NCI-H2081 treated with DMSO at 0.1 percent for 48 hours (cell line): ENCODE measurements around the gene PROC.

Source experiments
- DNase-seq: peaks from one replicate; lab custom pipeline; 2025; lab: John Stamatoyannopoulos, UW

PROC gene

GRCh38 chr2:127456960-127457359, 38.7 kb downstream of the PROC start:
- DNase-seq, result no peak

GRCh38 chr2:127462461-127462860, 44.2 kb downstream of the PROC start:
- DNase-seq, result no peak

GRCh38 chr2:127463155-127463991, 45.1 kb downstream of the PROC start:
- DNase-seq, result no peak

- no peak for DNase-seq
Measured at GRCh38 chr2:127464470-127465257, 46.4 kb downstream of the PROC start.

- DNase-seq, result no peak
Measured at GRCh38 chr2:127465258-127465657, 47.0 kb downstream of the PROC start.

- DNase-seq, result no peak
Measured at GRCh38 chr2:127469051-127469450, 50.8 kb downstream of the PROC start.

- DNase-seq, result no peak
Measured at GRCh38 chr2:127469974-127470373, 51.7 kb downstream of the PROC start.

GRCh38 chr2:127471286-127471988, 53.2 kb downstream of the PROC start:
- DNase-seq, result no peak

GRCh38 chr2:127472268-127472667, 54.0 kb downstream of the PROC start:
- DNase-seq, result no peak

- DNase-seq, result no peak
Measured at GRCh38 chr2:127475788-127476187, 57.6 kb downstream of the PROC start.
